ENCODE results near the gene FSHB.

FSHB gene

DNA sequence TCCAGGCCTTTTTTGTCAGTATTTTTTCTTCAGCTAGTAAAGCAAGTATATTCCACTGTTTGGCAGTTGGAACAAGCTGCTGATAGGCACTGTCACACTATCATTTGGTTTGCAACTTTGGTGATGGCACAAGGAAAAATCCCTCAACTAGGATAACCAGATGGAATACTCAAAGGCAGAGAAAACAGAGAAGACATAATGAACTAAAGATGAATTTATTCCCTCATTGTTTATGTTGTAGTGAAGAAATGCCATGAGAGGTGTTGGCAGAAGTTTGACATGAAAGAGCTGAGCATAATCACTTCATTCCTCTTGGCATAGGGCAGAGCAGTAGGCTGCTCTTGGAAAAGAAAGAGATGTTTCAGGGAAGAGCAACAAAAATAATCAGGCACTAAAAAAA lies 39.9 kb downstream of the FSHB start:
- DNase-seq: no peak

DNA sequence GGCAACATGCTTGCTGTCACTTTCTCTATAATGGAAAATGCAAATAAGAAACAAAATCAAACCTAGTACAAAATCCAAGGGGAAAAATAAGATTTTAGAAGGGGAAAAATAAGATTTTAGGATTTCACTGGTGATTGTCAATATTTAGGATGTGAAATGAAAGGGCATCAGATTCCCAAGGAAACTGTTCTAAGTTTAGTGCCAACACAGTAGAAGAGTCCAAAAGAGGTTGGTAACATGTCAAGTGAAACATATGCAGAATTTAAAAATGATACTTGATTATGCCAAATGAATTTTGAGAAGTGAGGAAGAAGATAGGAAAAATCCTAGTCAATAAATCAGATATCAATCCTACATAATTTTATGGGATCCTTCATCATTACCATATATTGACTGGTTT lies 46.4 kb downstream of the FSHB start:
- no peak for DNase-seq

DNA sequence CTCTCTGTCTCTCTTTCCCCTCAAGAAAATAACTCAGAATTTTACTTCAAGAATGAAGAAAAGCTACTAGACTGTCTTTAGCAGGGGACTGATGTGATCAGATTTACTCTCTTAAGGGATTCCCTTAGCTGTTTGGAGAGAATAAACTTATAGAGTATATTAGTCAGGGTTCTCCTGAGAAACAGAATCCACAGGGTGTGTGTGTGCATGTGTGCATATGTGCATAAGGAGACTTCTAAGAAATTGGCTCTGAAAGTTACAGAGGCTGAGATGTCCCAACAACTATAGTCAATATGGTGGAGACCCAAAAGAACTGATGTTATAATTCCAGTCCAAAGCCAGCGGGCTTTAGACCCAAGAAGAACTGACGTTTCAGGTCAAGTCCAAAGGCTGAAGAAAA lies 49.0 kb downstream of the FSHB start:
- DNase-seq: no peak

DNA sequence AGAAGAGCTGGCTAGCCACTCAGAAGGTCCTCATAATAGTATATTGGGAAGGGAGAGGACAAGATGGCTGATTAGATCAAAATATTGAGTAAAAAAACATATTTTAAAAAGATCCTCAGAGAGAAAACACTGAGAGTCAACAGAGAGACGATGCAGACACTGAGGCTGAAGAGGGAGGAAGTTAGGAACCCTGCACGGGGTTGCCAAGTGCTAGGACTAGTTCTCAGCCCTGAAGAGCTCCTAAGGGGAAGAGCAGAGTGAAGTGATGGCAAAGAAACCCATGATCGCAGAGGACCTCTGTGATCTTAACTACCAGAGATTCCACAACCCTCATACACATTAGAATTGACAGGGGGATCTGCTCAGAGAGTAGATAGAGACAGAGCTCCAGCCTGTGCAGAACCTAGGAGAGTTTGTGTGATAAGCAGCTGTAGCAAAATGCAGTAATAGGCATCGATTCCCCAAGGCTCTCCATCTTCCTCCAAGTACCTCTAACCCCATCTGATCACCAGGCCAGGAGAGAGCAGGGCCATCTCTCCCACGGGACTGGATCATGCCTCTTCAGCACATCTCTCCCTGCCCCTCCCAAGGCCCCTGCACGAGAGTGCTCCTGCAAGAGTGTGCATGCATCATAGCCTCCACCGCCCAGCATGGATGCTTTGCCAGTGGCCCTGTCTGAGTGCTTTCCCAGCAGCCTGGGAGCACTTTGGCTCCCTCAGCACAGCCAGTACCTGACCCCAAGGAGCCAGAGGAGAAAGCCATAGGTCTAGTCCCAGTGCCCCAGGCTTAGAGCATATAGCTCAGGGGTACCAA lies 50.9 kb downstream of the FSHB start:
- DNase-seq: no peak

DNA sequence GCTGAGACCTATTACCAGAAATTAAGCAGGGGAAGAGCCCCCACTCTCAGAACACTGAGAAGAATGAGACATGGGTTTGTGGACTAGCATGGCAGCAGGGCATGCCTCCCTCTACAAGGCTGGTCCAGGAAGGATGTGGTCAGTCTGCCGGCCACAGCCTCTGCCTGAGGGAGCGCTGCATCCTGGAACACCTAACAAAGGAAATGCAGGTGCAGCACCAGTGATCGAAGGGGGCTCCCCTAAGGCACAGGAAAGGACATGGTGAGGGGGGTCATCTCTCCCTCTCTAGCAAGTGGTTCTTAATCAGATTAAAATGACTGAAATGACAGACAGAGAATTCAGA lies 51.4 kb downstream of the FSHB start:
- DNase-seq: no peak
